Nephron progenitor cell (in vitro differentiated cells): ENCODE results near the gene RAP1GAP2.
"Not testable (repeated sequence)": the region's sequence is repeated elsewhere in the genome, so short reads cannot be mapped to it uniquely, and the experiment has no call there.

Experiments used
- DNase-seq: peaks from one replicate; pipeline ENCODE4 v3.0.0; 2021
- H3K27ac Mint-ChIP-seq: 2 replicates; pipeline ENCODE4 v1.8.0; 2021; ENCODE audit warnings: mild to moderate bottlenecking, moderate library complexity, mixed read lengths
- H3K27me3 Mint-ChIP-seq: 2 replicates; pipeline ENCODE4 v1.8.0; 2021; ENCODE audit warnings: mild to moderate bottlenecking, low read depth, mixed read lengths; ENCODE audit not compliant: poor library complexity
- H3K36me3 Mint-ChIP-seq: 2 replicates; pipeline ENCODE4 v1.8.0; 2021; ENCODE audit warnings: low read depth, mixed read lengths
- H3K4me1 Mint-ChIP-seq: 2 replicates; pipeline ENCODE4 v1.8.0; 2021; ENCODE audit warnings: mixed read lengths
- H3K4me3 Mint-ChIP-seq: 2 replicates; pipeline ENCODE4 v1.8.0; 2021; ENCODE audit warnings: mild to moderate bottlenecking, moderate library complexity, mixed read lengths
- H3K9me3 Mint-ChIP-seq: 2 replicates; pipeline ENCODE4 v1.8.0; 2021; ENCODE audit warnings: mild to moderate bottlenecking, moderate library complexity, mixed read lengths
- CTCF ChIP-seq: fragments of 200-600 bp; sonication (generic); IDR thresholded peaks from 2 replicates; pipeline ENCODE4 v1.5.0; 2021; ENCODE audit warnings: antibody characterized with exemption

RAP1GAP2 gene

GRCh38 chr17:2996810-2997670, 200.8 kb downstream of the RAP1GAP2 start:
- TF ChIP-seq CTCF = no peak
- H3K9me3 Mint-ChIP-seq = no peaks in the 10 kb centered on the region
- peak overlapping the region; percentile 51 for H3K27ac Mint-ChIP-seq
- no peak for DNase-seq
- H3K36me3 Mint-ChIP-seq = no peaks in the 10 kb centered on the region
- no peak overlapping the region for H3K4me3 Mint-ChIP-seq
- H3K4me1 Mint-ChIP-seq = peaks cover 37% of the 10 kb centered on the region
- peaks cover 3% of the 10 kb centered on the region for H3K27me3 Mint-ChIP-seq

GRCh38 chr17:2998469-2998901, 202.2 kb downstream of the RAP1GAP2 start:
- not testable (repeated sequence) for H3K36me3 Mint-ChIP-seq, H3K27me3 Mint-ChIP-seq, DNase-seq, H3K4me3 Mint-ChIP-seq, H3K27ac Mint-ChIP-seq, H3K9me3 Mint-ChIP-seq
- peaks cover 38% of the 10 kb centered on the region for H3K4me1 Mint-ChIP-seq

- Mint-ChIP-seq H3K27ac (no peak overlapping the region), H3K4me3 (no peak overlapping the region), H3K4me1 (peaks cover 24% of the 10 kb centered on the region), H3K36me3 (no peaks in the 10 kb centered on the region), H3K9me3 (no peaks in the 10 kb centered on the region), H3K27me3 (peaks cover 3% of the 10 kb centered on the region)
- TF ChIP-seq CTCF = no peak
- no peak for DNase-seq
These were observed 206.5 kb downstream of the RAP1GAP2 start for GRCh38 chr17:3002538-3003295.

GRCh38 chr17:3003296-3004149, 207.3 kb downstream of the RAP1GAP2 start:
- no peaks in the 10 kb centered on the region for H3K9me3 Mint-ChIP-seq
- H3K27ac Mint-ChIP-seq = no peak overlapping the region
- peaks cover 3% of the 10 kb centered on the region for H3K27me3 Mint-ChIP-seq
- no peak for DNase-seq
- H3K4me3 Mint-ChIP-seq = no peak overlapping the region
- peaks cover 16% of the 10 kb centered on the region for H3K4me1 Mint-ChIP-seq
- no peak for TF ChIP-seq CTCF
- H3K36me3 Mint-ChIP-seq = no peaks in the 10 kb centered on the region

GRCh38 chr17:3004150-3004801, 208.0 kb downstream of the RAP1GAP2 start:
- Mint-ChIP-seq H3K27ac (no peak overlapping the region), H3K4me1 (peaks cover 12% of the 10 kb centered on the region), H3K36me3 (no peaks in the 10 kb centered on the region), H3K9me3 (no peaks in the 10 kb centered on the region), H3K4me3 (no peak overlapping the region), H3K27me3 (peaks cover 3% of the 10 kb centered on the region)
- TF ChIP-seq CTCF = no peak
- DNase-seq = no peak
